B cell (primary cell): Measurements from ENCODE around the gene LSMEM2.

Experiments
- CTCF ChIP-seq: fragments of 200-600 bp; IDR thresholded peaks from one replicate; pipeline ENCODE4 v1.8.0; 2022; ENCODE audit warnings: antibody characterized with exemption, mild to moderate bottlenecking
- EZH2 ChIP-seq: IDR thresholded peaks from 2 replicates; pipeline ENCODE4 v1.6.1; 2012; ENCODE audit warnings: borderline replicate concordance, low read depth, mild to moderate bottlenecking, moderate library complexity, low read length; ENCODE audit not compliant: insufficient read depth, poor library complexity, severe bottlenecking

GRCh38 chr3:50299638-50299928 is 20.7 kb downstream of the LSMEM2 start:
- TF ChIP-seq EZH2 (no peak), CTCF (no peak)
